Skin of body (tissue), 2 donors: Measurements from ENCODE around the gene AJM1. TPM values are rescaled to one million over a fixed set of nuclear protein-coding genes. Genes with fewer than 3 reads are reported as not detected.
"Not testable (repeated sequence)": the region's sequence is repeated elsewhere in the genome, so short reads cannot be mapped to it uniquely, and the experiment has no call there.

Experiments
- DNase-seq: peaks from one replicate; lab custom pipeline; 2025; lab: John Stamatoyannopoulos, UW
- total RNA-seq: library from RNA; depleted of rRNA; stranded (reverse); fragments of >200 nt; gene quantifications from one replicate; pipeline ENCODE4 v1.2.3, GENCODE V29; 2014

AJM1 gene
- total RNA-seq, 1 donor from 2014 or later: 0.79 TPM

DNA sequence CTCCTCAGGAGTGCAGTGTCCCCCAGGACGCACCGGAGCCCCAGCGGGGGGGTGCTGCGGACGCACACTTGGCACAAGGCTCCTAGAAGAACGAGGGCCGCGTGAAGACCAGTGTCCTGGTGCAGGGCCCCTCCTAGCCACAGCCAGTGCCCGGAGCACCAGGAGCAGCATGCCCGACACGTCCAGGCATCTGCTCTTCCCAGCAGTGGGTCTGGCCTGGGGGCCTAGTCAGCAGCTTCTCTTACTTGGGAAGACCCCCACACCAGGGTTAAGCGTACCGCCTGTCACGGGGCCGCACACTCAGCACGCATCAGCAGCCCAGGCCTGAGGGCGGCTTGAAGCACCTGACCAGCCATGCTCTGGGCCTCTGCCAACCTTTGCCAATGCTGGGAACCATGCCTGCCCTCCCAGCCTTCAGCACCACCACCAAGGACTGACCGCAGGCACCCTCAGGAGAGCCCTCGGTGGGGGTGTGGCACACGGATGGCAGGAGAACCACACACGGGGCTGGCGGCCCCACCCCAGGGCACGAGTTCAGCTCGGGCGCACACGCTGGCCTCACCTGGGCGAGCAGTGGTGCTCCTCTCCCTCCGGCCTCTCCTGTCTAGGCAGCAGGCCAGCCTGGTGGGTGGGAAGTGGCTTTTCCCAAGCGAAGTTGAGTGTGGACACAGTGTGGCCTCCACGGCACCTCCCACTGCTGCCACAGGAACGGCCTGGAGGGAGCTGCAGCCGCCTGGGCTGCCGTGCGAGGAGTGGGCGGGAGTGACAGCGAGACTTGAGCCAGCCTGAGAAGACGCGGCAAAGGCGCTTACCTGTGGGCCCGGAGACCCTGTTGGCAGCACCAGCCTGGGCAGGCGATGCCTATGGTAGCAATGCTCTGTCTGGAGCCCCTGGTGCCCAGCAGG is 12.0 kb upstream of the AJM1 start:
- no peak for DNase-seq

DNA sequence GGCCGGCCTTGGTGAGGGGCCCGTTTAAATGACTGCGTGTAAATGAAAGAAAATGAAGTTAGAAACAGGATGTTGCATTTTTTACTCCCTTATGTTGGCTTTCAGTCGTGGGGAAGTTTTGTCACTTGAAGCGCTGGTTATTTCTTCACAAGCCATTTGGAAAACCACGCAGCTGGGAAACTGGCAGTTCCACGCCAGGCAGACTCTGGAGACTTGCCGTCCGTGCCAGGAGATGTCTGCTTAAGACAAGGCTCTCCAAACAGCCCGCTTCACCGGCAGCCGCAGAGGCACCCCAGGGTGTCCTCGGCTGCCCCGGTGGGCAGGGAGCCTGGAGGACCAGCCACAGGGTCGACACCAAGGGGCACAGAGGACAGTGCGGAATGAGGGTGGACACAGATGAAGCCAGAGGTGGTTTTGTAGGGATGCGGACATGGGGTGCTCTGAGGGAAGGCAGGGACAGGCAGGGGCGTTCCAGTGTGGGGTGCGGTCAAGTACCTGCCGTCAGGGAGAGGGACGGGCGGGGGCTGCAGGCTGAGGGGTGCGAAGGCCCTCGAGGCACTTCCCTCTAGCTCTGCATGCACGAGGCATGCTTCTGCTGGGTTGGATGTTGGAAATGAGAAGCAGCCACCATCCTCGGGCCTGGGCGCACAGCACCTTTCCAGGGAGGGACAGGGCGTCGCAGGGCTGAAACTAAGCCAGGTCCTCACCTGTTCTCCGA is 11.1 kb upstream of the AJM1 start:
- no peak for DNase-seq

DNA sequence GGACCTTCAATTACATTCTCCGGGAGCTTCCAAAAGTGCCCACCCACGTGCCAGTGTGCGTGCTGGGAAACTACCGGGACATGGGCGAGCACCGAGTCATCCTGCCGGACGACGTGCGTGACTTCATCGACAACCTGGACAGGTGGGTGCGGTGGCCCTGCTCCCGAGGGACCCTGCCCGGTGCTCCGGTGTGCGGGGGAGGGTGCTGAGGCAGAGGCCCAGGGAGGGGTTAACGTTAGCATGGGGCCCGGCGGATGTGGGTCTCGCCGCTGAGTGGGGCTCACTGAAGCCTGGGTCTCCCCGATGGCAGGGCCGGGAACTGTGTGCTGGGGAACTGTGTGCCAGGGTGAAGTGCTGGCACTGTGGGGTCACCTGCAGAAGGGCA is 10.6 kb upstream of the AJM1 start:
- DNase-seq: no peak

DNA sequence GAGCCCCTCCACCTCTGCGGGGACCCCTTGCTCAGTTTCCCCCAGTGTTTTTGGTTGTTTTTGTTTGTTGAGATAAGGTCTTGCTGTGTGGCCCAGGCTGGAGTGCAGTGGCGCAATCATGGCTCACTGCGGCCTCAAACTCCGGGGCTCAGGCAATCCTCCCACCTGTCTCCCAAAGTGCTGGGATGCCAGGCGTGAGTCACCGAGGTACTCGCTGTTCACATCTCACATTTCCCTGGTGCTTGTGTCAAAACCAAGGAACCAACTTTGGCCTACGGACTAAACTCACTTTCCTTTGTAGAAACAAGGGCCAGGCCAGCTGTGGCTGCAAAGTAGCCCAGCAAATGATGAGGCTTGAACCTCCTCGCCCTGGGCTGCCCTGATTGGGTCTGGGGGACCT is 9.7 kb upstream of the AJM1 start:
- no peak for DNase-seq

DNA sequence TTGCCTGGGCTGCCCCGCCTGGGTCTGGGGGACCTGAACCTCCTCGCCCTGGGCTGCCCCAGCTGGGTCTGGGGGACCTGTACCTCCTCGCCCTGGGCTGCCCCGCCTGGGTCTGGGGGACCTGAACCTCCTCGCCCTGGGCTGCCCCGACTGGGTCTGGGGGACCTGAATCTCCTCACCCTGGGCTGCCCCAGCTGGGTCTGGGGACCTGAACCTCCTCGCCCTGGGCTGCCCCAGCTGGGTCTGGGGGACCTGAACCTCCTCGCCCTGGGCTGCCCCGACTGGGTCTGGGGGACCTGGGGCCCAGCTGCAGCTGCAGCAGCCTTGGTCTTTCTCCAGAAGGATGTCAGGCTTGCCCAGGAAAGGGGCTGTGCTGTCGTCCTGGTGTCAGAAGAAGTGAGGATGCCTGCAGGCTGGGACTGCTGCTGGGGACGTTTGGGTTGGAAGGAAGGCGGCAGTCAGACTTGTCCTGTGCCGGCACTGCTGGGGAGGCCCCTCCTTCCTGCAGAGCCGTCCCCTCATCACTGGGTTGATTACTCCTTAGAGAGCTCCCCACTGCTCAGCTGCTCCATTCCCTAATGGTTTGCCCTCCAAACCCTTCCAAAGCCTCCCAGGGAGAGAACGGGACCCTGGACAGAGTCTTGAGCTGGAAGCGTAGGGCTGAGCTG is 8.8 kb upstream of the AJM1 start:
- DNase-seq: not testable (repeated sequence)

DNA sequence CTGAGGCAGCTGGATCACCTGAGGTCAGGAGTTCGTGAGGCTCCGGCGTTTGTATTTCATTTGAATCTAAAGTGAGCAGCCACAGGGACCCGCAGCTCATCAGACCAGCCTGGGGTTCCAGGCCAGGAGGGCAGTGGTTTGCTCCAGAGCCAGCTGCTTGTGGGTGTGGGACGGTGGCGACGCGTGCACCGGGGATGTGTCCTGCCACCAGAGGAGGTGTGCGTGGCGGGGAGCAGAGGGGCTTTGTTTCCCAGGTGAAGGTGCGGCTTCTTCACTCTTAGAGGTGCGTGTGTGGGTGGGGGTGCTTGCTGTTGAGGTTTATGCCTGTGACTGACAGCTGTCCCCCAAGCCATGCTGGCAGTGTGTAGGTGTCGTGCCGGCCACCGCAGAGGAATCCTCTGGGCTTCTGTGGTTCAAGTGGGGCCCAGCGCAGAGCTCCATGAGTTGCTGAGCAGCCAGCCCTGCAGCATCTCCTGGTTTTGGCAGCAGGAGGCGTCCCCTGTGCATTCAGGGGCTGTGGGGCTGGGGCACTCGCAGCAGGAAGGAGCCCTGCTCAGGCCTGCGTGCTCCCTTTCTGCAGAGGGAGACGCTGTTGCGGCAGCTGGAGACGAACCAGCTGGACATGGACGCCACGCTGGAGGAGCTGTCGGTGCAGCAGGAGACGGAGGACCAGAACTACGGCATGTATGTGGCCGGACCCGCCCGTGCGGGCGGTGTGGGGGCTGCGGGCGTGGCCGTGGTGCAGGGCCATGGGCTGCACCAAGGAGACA is 6.9 kb upstream of the AJM1 start:
- no peak for DNase-seq

DNA sequence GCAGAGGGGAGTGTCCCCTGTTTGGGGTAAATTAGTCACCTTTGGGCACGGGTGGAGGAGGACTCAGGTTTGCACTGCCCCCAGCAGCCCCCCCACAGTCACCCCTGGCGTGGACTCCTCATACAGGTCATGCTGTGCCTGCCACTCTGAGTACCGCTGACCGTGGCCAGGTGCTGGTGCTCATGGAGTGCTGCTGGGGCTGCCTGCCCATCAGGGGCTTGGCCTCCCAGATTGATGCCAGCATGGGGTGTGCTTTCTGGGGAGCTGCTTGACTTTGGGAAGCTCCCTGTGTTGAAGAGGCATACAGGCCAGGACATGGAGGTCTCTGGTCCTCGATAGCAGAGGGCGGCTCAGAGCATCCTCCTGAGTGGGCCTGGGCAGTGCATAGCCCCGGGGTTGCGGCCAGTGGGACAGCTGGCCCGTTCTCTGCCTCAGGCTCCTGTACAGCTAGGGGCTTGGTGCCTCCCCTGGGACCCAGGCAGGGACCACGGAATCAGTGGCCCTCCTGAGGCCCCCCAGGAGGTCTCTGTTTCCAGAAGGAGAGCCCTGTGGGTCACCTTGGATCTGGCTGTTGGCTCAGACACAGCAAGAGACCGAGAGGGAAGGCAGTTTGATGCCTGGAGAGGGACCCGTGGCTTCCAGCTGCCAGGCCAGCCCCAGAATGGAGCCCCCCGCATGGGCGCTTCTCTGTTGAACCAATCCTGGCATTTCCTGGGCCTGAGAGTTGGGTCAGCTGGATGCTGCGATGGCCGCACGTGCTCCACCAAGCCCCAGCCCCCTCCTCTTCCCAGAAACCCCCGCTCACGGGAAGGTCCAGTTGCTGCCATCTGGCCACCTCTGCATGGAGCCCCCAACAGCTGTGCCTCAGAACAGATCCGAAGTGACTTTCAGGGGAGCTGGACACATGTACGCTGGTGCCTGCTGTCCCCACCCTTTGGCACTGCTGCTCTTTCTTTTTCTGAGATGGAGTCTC is 6.1 kb upstream of the AJM1 start:
- no peak for DNase-seq

DNA sequence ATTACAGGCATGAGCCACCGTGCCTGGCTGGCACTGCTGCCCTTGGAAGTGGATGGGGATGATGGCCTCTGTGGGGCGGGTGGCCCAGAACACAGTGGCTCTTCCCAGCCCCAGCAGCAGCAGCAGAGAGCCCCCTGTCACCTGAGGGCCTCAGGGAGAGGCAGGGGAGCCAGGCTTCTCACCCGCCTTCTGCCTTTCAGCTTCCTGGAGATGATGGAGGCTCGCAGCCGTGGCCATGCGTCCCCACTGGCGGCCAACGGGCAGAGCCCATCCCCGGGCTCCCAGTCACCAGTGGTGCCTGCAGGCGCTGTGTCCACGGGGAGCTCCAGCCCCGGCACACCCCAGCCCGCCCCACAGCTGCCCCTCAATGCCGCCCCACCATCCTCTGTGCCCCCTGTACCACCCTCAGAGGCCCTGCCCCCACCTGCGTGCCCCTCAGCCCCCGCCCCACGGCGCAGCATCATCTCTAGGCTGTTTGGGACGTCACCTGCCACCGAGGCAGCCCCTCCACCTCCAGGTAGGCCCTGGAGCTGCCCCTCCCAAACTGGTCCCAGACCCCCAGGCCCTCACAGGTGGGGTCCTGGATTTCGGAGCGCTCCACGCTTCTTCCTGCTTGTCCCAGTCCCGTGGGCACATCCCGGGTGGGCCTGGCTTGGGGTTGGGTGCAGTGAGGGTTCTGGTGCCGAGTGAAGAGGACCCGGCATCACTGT is 5.0 kb upstream of the AJM1 start:
- DNase-seq: no peak

DNA sequence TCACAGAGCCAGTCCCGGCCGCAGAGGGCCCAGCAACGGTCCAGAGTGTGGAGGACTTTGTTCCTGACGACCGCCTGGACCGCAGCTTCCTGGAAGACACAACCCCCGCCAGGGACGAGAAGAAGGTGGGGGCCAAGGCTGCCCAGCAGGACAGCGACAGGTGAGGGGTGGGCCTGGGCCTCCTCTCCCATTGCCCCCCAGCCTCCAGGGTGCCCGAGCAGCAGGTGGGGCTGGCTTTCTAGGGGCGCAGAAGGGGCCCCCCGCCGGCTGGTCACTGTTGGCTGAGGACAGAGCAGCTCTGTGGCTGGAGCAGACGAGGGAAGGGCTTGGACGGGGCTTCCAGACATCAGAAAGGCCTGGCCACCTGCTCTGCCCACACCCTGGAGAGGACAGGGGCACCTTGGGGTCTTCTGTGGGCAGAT is 4.4 kb upstream of the AJM1 start:
- not testable (repeated sequence) for DNase-seq

DNA sequence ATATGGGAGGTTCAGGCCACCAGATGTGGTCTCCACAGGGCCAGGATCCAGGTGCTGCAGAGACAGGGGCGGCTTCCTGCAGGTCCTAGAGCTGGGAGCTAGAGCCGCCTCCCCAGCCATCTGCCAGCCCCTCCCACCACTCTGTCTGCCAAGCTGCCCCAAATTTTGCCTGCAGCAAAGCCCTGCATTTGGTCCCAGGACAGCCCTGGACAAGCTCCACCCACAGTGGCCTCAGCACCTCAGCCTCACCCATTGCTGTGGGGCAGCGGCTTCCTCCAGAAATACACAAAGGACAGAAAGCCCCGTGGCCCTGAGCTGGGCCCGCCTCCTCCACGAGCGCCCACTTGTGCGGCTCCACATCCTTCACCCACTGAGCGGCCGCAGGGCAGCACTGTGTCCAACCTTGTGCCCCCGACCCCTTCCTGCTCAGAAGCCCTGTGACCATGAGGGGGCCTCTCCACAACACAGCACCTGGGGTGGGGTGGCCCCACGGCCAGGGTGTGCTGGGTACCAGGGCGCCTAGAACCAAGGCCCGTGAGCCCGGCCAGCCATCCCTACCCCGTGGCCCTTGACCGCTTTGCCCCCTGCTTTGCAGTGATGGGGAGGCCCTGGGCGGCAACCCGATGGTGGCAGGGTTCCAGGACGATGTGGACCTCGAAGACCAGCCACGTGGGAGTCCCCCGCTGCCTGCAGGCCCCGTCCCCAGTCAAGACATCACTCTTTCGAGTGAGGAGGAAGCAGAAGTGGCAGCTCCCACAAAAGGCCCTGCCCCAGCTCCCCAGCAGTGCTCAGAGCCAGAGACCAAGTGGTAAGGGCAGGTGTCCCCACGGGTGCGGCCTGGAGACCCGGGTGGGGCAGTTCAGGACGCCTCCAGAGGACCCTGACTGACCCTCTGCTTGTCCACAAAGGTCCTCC is 3.7 kb upstream of the AJM1 start:
- DNase-seq: no peak

DNA sequence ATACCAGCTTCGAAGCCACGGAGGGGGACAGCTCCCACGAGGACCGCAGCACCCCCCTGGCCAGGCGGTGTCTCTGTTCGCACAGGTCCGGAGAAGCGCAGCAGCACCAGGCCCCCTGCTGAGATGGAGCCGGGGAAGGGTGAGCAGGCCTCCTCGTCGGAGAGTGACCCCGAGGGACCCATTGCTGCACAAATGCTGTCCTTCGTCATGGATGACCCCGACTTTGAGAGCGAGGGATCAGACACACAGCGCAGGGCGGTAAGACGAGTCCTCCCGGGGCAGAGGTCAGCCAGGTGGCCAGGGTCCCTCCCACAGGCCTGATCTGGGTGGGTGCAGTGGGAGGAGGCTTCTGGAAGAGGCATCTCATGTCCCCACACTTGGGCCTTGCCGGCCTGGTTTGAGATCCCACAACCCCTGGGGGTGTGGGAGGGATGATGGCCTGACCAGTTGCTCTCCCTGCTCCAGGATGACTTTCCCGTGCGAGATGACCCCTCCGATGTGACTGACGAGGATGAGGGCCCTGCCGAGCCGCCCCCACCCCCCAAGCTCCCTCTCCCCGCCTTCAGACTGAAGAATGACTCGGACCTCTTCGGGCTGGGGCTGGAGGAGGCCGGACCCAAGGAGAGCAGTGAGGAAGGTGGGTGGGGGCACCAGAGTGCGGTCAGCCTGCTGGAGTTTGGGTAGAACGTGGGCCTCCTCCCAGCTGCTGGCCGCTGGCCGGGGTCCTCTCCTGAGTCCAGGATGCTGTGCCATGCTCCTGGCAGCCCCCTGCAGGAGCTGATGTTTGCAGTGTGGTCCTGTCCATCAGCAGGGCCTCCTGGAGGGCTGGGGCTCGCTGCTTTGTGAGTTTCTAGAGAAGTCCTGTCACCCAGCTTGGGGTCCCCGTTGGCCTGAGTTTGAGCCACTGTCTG is 2.8 kb upstream of the AJM1 start:
- DNase-seq: no peak

DNA sequence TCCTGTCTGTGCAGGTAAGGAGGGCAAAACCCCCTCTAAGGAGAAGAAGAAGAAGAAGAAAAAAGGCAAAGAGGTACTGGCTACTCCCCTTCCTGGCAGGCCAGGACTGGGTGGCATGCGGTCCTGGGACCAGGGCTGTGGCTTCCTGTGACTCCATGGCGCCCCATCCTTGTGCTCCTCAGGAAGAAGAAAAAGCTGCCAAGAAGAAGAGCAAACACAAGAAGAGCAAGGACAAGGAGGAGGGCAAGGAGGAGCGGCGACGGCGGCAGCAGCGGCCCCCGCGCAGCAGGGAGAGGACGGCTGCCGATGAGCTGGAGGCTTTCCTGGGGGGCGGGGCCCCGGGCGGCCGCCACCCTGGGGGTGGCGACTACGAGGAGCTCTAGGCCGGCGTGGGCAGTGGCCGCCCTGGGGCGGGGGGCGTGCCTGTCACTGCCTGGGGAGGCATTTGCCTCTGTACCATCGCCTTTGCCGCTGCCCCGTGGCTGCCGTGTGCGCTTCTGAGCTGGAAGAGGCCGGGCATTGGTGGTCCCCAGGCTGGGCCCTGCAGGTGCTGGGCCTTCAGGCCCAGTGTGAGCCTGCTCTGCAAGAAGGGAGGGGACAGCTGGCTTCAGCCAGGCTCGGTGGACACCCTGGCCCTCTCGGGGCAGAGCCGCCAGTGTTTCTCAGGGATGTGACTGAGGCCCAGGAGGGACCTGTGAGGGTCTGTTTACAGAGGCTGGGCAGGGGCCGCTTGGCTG is 2.0 kb upstream of the AJM1 start:
- no peak for DNase-seq

DNA sequence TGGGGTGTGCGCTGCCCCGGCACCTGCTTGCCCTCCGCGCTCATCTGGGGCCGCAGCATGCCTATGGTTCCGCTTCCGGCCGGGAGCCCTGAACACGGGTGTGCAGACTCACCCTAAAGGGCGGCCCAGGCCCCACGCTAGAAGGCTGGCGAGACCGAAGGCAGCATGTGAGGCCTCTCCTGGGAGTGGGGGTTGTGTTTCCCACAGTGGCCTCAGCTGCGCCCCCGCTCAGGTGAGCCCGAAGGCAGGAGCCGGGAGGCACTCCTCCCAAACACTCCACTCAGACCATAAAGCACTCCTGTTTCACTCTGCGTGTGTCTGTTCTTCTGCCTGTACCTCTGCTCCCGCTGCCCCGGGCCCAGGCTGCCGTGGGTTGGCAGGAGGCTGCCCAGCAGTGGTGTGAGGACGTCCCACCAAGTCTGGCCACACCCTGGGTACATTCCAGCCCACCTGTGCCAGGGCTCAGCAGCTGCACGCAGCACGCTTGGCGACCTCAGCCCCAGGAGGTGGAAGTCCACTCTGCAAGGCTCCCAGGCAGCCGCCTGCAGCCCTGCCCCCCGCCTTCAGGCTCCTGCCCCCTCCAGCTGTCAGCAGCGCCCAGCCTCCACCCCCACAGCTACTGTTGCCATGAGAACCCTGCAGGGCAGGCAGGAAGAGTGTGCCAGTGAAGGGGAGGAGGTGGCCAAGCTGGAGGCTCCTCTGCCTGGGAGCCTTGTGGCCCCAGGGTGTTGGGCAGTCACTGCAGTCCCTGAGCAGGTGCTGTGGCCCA is 1.2 kb upstream of the AJM1 start:
- no peak for DNase-seq

DNA sequence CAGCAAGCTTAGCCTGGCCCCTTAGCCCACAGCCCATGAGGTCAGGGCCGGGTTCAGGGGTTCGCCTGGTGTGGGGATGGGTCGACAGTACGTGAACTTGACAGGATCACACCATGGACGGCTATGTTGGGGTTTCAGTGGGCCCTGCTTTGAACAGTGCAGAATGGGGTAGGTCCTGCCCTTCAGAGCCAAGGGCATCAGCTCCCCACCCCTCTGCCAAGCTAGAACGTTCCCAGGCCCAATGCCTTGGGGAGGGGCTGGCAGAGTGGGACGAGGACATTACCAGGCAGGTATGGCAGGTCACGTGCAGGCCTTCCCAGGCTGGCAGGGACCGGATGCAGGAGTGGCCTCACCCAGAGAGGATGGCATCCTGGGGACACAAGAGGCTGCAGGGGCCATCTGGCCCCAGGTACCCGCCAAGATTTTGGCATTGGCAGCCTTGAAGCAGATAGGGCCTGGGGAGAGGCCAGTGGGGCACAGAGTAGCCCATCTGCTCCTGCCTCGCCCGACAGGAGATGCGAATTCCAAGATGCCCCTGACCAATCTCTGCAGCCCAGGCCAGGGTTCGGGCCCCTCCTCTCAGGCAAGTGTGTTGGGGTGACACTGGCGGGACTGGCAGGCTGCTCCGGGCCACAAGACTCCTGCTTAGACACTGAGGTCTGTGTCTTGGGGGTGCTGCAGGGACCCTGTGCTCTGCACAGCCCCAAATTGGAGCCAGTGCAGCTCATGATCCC is 465 bp upstream of the AJM1 start:
- DNase-seq: not testable (repeated sequence)

DNA sequence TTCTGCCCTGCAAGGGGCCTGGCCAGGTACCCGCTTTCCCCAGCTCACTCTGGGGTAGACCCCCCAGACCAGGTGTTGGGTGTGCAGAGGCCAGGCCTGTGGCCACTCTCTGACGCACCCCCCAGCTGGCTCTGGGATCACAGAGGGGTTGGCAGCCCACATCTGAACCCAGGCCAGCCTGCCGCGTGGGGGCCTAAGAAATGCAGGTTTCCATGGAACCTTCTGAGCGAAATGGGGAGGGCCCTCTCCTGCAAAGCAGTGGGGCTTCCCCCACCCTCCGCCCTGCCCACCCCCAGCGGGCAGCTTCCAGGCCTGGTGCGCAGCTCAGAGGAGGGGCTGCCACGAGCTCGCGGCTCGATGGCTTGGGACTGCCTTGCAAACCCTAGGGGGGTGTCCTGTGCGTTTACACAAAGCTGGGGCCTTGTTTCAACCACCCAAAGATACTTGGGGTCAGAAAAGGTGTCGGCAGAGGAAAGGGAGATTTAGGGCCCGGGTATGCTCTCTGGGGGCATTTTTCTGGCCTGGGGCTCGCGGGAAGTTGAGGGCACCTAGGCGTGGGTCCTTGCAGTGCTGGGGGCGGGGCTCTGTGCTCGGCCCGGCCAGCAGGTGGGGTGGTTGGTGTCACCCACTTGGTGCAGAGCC is 1.0 kb downstream of the AJM1 start:
- DNase-seq: not testable (repeated sequence)
